ENCODE results near the gene CD247.

The CD247 gene

DNA sequence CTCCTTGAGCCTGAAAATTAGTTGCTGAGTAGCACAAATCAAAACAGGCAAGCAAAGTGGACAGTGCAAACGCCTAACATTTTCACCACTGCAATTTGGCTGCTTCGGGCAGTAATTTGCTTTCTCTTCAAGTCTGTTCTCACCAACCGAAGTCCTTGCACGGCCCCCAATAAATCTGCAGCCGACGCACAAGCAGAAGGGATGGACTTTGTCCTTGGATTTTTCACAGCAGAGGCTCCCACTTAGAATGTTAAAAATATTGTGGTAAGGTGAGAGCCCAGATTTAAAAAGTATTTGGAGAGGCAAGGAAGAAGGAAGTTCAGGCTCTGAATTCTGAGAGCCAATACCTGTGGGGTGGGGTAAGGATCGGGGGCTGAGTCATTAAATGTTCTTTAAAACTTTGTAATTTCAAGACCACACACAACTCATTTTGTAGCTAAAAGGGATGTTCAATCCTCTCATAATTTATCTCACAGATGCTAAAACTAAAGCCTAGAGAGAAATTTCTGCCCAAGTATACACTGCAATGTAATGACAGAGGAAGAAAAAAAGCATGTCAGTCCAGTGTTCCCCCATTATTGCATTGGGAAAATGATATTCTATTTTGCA is 6.2 kb downstream of the CD247 start:
- DNase-seq (ENCODE audit: low read depth in 4 of 4, low spot score in 1 of 4) = no peak

DNA sequence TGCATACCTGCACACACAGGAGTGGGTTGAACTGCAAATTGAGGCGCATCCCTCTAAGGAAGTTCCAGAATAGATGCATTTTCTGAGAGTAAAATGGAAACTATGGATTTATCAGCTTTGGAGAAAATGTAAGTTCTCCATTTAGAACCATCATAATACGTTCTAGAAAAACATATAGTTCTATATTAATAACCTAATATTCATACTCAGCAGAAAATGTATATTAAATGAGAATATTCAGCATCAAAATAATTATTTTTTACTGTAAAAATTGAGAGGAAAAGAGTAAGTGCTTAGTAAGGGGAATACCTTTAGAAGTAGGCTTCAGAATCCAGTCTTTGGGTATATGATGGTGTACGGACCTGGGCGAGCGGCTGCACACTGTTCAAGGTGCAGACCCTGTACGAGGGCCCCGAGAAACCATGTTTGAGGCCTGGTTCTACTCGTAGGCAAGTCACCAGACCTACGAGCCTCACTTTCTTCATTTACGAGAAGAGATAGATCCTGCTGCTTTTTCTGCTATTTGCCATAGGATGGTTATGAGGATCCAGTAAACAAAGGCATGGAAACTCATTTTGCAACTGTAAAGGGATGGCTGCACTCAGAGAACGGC is 6.8 kb downstream of the CD247 start:
- DNase-seq (ENCODE audit: low read depth in 4 of 4, low spot score in 1 of 4) = no peak

DNA sequence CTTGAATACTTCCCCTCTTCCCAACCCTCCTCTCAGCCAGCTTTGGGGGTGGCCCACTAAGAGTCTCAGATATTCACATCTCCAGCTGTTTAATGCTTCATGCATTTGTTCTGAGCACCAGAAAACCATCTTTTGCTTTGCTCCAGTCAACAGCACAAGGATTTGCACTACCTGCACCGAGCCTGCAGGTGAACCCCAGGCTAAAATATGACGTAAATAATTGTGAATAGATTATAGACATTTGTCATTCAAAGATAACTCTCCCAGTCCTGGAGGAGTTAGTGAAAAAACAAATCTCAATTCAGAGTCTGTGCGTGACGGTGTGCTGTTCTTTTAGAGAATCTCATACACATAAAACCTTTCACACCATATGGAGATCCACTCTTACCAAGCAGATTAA is 7.4 kb downstream of the CD247 start:
- no peak for DNase-seq (ENCODE audit: low read depth in 4 of 4, low spot score in 1 of 4)

- DNase-seq (ENCODE audit: low read depth in 4 of 4, low spot score in 1 of 4) = no peak
Observed at GRCh38 chr1:167510244-167510643, 8.1 kb downstream of the CD247 start.

- DNase-seq (ENCODE audit: low read depth in 4 of 4, low spot score in 1 of 4) = no peak
Observed at GRCh38 chr1:167509587-167509986, 8.7 kb downstream of the CD247 start.

- DNase-seq (ENCODE audit: low read depth in 4 of 4, low spot score in 1 of 4) = no peak
Observed at GRCh38 chr1:167507719-167508118, 10.6 kb downstream of the CD247 start.

DNA sequence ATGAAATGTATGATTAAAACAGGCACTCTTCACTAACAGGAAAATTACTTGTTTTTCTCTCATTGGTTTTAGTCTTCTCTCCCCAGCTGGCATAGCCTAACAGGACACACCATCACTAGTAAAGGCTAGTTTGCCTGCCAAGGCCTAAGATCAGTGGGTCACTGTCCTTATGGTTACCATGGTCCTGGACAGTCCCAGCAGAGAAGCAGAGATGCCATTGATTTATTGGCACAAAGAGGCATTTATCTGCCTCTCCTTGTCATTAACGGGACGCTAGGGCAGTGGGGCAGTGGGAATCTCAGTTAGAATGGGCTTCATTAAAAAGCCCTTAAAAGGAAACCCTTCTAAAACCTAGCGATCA is 13.9 kb downstream of the CD247 start:
- DNase-seq (ENCODE audit: low read depth in 4 of 4, low spot score in 1 of 4) = no peak

DNA sequence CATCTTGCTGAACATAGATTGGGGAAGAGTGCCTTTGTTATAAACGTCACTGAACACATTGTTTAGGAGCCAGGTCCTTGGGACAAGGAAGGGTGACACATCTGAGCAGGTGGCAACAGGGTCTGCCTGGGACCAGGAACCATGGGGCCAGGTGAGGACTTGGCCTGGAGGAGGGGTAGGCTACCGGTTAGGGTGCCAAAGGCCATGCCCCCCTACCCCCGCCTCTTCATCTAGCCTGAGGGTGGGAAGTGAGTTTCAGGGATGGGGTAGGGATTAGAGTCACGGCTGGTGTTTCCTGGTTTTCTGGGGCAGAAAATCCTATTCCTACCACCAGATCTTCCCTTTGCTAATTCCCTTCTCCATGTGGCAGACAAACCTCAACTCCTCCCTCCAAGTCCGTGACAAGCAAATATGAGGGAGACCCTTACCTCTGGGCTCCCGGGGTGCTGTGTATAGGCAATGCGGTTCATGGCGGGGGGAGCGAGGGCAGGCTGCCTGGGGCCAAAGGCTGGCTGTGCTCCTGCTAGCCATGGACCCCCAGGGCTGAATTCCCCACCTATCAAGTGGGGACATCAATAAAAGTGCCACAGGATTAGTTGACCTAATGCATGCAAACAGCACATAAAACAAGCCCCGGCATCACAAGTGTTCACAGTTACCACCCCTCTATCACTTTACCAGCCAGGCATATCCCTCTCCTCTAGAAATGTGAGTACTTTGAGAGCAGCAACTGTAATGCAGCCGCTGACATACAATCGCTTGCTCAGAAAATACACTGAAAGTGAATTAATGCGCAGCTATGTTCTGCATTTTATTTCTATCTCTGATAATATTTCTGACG is 14.5 kb downstream of the CD247 start:
- no peak for DNase-seq (ENCODE audit: low read depth in 4 of 4, low spot score in 1 of 4)

DNA sequence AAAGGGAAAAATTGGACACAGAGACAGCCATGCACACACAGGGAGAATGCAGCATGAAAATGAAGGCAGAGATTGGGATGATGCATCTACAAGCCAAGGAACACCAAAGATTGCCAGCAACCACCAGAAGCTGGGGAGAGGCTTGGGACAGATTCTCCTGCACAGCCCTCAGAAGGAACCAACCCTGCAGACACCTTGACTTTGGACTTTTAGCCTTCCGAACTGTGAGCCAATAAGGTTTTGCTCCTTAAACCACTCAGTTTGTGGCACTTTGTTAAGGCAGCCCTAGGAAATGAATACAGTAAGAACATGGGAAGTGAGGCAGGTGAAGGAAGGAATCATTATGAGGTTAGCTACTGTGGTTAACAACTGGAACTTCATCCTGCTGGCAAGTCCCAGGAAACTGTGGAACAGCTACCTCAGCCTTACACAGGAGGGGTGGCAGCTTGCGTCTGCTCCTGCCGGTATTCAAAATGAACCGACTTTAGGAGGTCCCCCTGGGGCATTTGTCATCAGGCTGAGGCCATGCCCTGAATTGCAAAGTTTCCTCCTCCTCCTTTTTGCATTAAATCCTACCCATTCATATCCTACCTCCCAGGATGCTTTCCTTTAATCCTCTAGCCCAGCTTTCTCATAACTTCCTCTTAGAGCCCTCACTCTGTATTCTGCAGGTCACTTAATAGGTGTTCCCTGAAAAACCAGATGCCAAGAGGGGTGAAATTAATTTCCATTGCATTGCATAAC is 15.4 kb downstream of the CD247 start:
- DNase-seq (ENCODE audit: low read depth in 4 of 4, low spot score in 1 of 4) = no peak

GRCh38 chr1:167502192-167502551 is 16.2 kb downstream of the CD247 start:
- DNase-seq (ENCODE audit: low read depth in 4 of 4, low spot score in 1 of 4) = no peak

DNA sequence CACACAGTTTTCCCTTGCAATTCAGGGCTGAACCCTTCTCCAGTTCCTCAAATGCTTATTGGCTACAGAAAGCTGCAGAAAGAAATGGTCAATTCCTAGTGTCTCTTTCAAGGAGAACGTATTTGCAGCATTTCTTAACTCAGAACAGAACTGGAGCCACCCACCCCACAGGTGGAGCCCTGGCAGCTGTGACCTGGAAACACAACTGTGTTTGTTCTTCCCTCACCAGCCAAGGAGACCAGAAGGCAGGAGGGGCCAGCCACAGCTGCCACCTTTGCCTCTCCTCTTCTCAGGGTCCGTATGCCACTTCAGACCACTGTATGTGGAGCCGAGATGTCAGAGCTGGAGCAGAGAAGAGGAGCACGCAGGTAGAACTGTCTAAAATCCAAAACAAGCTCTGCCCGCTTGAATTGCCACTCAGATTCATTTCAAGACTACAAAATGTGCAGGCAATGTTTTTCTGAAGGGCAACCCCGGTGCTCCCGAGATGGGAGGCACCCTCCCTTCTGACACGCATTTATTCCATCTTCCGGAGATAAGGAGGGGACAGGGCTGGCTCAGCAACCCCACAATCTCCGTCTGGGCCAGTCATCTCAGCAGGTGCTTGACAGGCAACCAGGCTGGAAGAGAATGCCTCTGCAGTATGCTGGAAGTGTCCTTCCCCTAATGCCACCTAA is 16.7 kb downstream of the CD247 start:
- DNase-seq (ENCODE audit: low read depth in 4 of 4, low spot score in 1 of 4) = peak in 1 of 4 experiments; percentile 54

DNA sequence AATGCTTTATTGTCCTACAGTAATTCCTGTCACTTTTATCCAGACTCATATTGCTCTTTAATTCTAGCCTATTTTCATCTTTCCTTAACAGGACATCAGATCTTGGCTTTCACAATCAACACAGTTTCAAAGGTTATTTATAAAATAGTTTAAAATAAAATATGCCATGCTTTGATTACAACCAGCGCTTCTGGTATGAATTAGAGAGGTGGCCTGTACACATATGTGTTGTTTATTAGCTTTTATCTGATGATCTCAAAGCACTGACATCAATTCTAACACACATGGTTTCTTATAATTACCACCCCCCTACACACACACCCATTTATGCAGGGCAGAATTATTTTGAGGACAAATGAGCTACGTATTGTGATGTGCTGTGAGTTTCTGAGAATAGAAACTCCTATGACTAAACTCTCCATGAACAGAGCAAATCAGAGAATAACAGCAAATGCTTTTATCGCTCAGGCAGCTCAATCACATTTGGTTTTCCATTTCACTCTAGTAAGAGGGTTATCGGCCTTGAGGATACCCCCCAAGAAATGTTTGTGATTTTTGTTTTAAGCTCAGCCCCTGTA is 18.0 kb downstream of the CD247 start:
- DNase-seq (ENCODE audit: low read depth in 4 of 4, low spot score in 1 of 4) = no peak

DNA sequence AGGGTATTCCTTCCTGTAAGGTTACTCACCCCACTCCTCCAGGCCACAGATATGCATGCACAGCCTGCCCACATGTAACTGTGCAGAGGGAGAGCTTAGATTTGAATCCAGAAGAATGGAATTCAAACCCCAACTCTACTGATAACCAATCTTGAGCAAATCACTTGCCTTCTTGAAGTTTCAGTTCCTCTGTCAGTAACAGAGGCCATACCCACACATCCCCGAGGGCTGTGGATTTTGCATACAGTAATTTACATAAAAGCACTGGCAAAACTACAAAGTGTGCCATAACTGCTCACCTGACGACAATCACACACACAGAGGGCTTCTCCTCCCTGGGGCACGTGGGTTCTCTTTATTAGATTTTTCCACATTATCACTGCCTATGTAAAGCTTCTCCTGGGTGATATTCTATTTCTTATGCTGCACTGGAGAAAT is 18.6 kb downstream of the CD247 start:
- no peak for DNase-seq (ENCODE audit: low read depth in 4 of 4, low spot score in 1 of 4)

DNA sequence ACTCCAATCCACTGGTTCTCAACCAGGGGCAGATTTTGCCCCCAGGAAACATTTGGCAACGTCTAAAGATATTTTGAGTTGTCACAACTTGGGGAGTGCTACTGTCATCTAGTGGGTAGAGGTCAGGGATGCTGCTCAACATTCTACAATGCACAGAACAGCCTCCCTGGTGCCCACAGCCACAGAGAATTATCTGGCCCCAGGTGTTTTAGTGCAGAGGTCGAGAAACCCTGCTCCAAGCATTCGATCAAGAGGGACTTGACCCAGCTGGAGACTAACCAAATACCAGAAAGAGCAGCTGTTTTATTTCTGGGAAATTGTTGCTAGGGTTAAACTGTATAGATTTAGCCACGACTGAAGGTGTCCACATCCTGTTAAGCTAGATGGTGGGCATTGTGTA is 19.2 kb downstream of the CD247 start:
- DNase-seq (ENCODE audit: low read depth in 4 of 4, low spot score in 1 of 4) = no peak

- DNase-seq (ENCODE audit: low read depth in 4 of 4, low spot score in 1 of 4) = no peak
Observed at GRCh38 chr1:167496797-167497619, 21.3 kb downstream of the CD247 start.

GRCh38 chr1:167493372-167493771 is 25.0 kb downstream of the CD247 start:
- DNase-seq (ENCODE audit: low read depth in 4 of 4, low spot score in 1 of 4) = no peak

GRCh38 chr1:167492481-167492910 is 25.8 kb downstream of the CD247 start:
- no peak for DNase-seq (ENCODE audit: low read depth in 4 of 4, low spot score in 1 of 4)

- DNase-seq (ENCODE audit: low read depth in 4 of 4, low spot score in 1 of 4) = no peak
Observed at GRCh38 chr1:167491586-167492461, 26.5 kb downstream of the CD247 start.

- no peak for DNase-seq (ENCODE audit: low read depth in 4 of 4, low spot score in 1 of 4)
Observed at GRCh38 chr1:167490765-167491164, 27.6 kb downstream of the CD247 start.
